SK-MEL-5 (cell line): ENCODE measurements around the gene CASP2. TPM values are rescaled to one million over a fixed set of nuclear protein-coding genes. Genes with fewer than 3 reads are reported as not detected.
"Not testable (repeated sequence)": the region's sequence is repeated elsewhere in the genome, so short reads cannot be mapped to it uniquely, and the experiment has no call there.

Source experiments
- DNase-seq: peaks from one replicate; pipeline ENCODE4 v3.0.0-alpha.2; 2016; ENCODE audit warnings: low read depth, low spot score
- in situ Hi-C: cut with HindIII; loops from 2 replicates; pipeline ENCODE4 v1.10.0; 2016; ENCODE audit warnings: low sequenced_read_pairs, high pct_unique_total_duplicates, low pct_unique_long_range_greater_than_20kb
- total RNA-seq: library from RNA; depleted of rRNA; stranded (reverse); fragments of >200 nt; shearing (Covaris generic); gene quantifications from 2 replicates; pipeline ENCODE4 v1.2.3, GENCODE V29; 2014

The CASP2 gene
- total RNA-seq, 1 experiment from 2014 or later = 11.8 TPM

- in situ Hi-C loops = no loop called here
- peak; percentile 73 for DNase-seq
These were observed 2.2 kb upstream of the CASP2 start for GRCh38 chr7:143285806-143286521.

- DNase-seq = no peak
- in situ Hi-C loops = no loop called here
These were observed 1.6 kb upstream of the CASP2 start for GRCh38 chr7:143286522-143286890.

- DNase-seq = no peak
- in situ Hi-C loops = no loop called here
These were observed 714 bp upstream of the CASP2 start for GRCh38 chr7:143287339-143287934.

- in situ Hi-C loops = no loop called here
- DNase-seq = no peak
These were observed 685 bp downstream of the CASP2 start for GRCh38 chr7:143288836-143289235.

GRCh38 chr7:143289421-143289820 is 1.3 kb downstream of the CASP2 start:
- DNase-seq = no peak

GRCh38 chr7:143289888-143290287 is 1.7 kb downstream of the CASP2 start:
- in situ Hi-C loops, DNase-seq: not testable (repeated sequence)

More at GRCh38 chr7:143289421-143289820, 1.3 kb downstream of the CASP2 start:
- in situ Hi-C loops = no loop called here

GRCh38 chr7:143290293-143290692 is 2.1 kb downstream of the CASP2 start:
- in situ Hi-C loops = no loop called here
- no peak for DNase-seq

- DNase-seq = no peak
- in situ Hi-C loops = no loop called here
These were observed 4.7 kb downstream of the CASP2 start for GRCh38 chr7:143292876-143293275.

GRCh38 chr7:143295870-143296269 is 7.7 kb downstream of the CASP2 start:
- in situ Hi-C loops = no loop called here
- DNase-seq = no peak

GRCh38 chr7:143296686-143297085 is 8.5 kb downstream of the CASP2 start:
- no peak for DNase-seq
- in situ Hi-C loops = no loop called here

GRCh38 chr7:143299346-143299745 is 11.2 kb downstream of the CASP2 start:
- DNase-seq = no peak
- in situ Hi-C loops = no loop called here

- in situ Hi-C loops = no loop called here
- DNase-seq = peak; percentile 69
These were observed 11.7 kb downstream of the CASP2 start for GRCh38 chr7:143299840-143300239.

GRCh38 chr7:143300959-143301935 is 13.1 kb downstream of the CASP2 start:
- in situ Hi-C loops = no loop called here
- no peak for DNase-seq

GRCh38 chr7:143303733-143304132 is 15.6 kb downstream of the CASP2 start:
- in situ Hi-C loops = no loop called here

GRCh38 chr7:143304938-143305337 is 16.8 kb downstream of the CASP2 start:
- in situ Hi-C loops = no loop called here
- DNase-seq = no peak

More at GRCh38 chr7:143303733-143304132, 15.6 kb downstream of the CASP2 start:
- DNase-seq = no peak

- DNase-seq = peak; percentile 87
- in situ Hi-C loops = no loop called here
These were observed 17.4 kb downstream of the CASP2 start for GRCh38 chr7:143305423-143306070.

GRCh38 chr7:143308632-143309031 is 20.5 kb downstream of the CASP2 start:
- no peak for DNase-seq
- in situ Hi-C loops = no loop called here

- in situ Hi-C loops = no loop called here
- DNase-seq = no peak
These were observed 26.0 kb downstream of the CASP2 start for GRCh38 chr7:143314127-143314526.
